ENCODE measurements around the gene FUCA2. TPM values are rescaled to one million over a fixed set of nuclear protein-coding genes. Genes with fewer than 3 reads are reported as not detected.

The FUCA2 gene
- total RNA-seq, 2 donors from 2014 or later = 10.4 to 14.0 TPM

DNA sequence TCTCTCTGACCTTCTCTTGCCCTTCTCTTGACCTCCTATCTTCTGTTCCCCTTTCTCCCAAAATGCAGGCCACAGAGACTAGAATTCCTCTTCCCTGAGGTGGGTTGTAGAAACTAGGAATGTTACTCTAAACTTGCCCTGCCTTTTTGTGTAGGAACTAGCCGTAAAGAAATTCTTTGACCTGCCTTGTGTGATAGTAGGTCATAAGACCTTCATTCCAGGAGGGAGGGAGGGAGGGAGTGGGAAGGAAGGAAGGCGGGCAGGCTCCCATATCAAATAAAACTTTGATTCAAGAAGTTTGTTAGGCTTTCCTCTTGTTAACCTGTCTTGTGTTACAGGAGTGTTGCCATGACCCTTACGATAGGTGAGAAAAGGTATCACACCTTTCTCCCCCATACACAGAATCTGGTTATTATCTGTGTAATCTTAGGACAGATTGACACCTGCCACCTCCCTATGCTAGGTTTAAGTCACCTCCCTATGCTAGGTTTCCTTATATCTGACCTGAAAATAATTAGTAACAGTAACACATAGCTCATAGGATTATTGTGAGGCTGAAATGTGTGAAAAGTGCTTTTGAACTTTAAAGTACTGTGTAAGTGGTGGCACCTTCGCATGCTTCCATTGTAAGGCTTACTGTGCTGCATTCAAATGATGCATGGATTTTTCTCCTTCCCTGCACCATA is 32.6 kb upstream of the FUCA2 start:
- Mint-ChIP-seq H3K4me1 (ENCODE audit: low read depth) (peaks cover 70% of the 10 kb centered on the region), H3K9me3 (no peaks in the 10 kb centered on the region), H3K4me3 (peak overlapping the region; percentile 18 to 47), H3K27ac (peak overlapping the region; percentile 35), H3K27me3 (ENCODE audit: low read depth) (no peaks in the 10 kb centered on the region), H3K36me3 (ENCODE audit: insufficient read depth in 2 of 2) (peaks cover 0 to 2% of the 10 kb centered on the region in 2 donors)
- no peak for DNase-seq
- no peak for ATAC-seq (replicated peaks in 1 of 2)

DNA sequence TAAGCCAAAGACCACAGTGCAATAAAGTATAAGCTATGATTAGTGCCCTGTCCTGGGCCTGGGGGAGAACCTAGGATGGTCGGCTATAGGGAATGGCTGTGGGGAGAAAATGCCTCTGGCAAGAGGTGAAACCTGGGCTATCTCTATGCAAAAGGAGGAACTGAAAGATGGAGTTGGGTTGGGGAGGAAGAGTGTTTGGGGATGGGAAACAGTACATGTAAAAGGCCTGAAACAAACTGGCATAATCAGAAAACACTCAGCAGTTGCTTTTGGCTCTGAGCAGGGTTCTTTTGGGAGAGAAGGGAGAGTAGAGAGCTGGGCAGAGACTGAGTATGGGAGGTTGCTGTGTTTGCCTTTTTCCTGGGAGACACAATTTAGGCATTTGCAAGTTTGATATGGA is 31.9 kb upstream of the FUCA2 start:
- Mint-ChIP-seq H3K27ac (peak overlapping the region; percentile 81), H3K9me3 (no peaks in the 10 kb centered on the region), H3K27me3 (ENCODE audit: low read depth) (no peaks in the 10 kb centered on the region), H3K4me1 (ENCODE audit: low read depth) (peaks cover 70% of the 10 kb centered on the region), H3K36me3 (ENCODE audit: insufficient read depth in 2 of 2) (peaks cover 0 to 2% of the 10 kb centered on the region in 2 donors), H3K4me3 (peak overlapping the region; percentile 15 to 31)
- ATAC-seq (replicated peaks in 1 of 2) (no peak), DNase-seq (no peak)

DNA sequence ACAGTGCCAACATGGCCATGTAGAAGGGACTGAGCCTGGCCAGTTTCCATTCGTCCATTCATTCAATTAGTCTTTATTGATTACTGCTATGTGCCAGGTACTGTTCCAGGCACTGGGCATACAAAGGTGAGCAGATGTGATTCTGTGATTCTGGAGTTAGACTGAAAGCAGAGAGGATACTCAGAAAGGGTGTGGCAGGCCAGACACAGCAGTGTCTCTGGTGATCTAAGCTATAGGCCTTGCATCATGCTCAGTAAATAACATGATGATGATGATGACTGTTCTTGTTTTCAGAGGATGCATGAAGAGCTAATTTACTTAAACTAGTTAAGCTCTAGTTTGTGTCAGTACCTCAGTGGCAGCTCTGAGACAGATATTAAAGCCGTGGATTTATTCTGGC is 31.4 kb upstream of the FUCA2 start:
- Mint-ChIP-seq H3K4me3 (peak overlapping the region; percentile 15 to 31), H3K36me3 (ENCODE audit: insufficient read depth in 2 of 2) (peaks cover 0 to 2% of the 10 kb centered on the region in 2 donors), H3K27ac (peak overlapping the region; percentile 81), H3K27me3 (ENCODE audit: low read depth) (no peaks in the 10 kb centered on the region), H3K9me3 (no peaks in the 10 kb centered on the region), H3K4me1 (ENCODE audit: low read depth) (peaks cover 74% of the 10 kb centered on the region)
- ATAC-seq (replicated peaks in 1 of 2) (peak; percentile 58 to 71), DNase-seq (no peak)

DNA sequence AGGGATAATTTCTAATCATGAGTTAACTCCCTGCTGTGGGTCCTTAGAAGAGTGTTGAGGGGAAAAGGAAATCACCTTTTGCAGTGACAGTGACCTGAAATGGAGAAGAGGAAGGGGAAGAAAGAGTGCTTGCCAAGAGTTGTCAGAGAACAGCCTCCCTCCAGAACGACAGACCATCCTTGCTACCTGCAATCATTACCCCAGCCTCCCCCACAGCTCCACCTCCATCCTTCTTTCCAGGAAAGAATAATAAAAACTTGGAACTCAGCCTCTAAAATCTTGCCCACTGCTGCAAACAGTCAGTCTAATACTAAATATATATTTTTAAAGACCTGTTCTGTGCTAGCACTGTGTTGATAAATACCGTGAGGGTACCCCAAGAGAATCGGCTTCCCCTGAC is 28.7 kb upstream of the FUCA2 start:
- H3K27me3 Mint-ChIP-seq (ENCODE audit: low read depth) = no peaks in the 10 kb centered on the region
- no peak for ATAC-seq (replicated peaks in 1 of 2)
- no peak overlapping the region for H3K27ac Mint-ChIP-seq
- H3K4me3 Mint-ChIP-seq = peak overlapping the region; percentile 23 to 70
- no peak for DNase-seq
- H3K9me3 Mint-ChIP-seq = no peaks in the 10 kb centered on the region
- H3K4me1 Mint-ChIP-seq (ENCODE audit: low read depth) = peaks cover 71% of the 10 kb centered on the region
- peaks cover 0 to 2% of the 10 kb centered on the region in 2 donors for H3K36me3 Mint-ChIP-seq (ENCODE audit: insufficient read depth in 2 of 2)

DNA sequence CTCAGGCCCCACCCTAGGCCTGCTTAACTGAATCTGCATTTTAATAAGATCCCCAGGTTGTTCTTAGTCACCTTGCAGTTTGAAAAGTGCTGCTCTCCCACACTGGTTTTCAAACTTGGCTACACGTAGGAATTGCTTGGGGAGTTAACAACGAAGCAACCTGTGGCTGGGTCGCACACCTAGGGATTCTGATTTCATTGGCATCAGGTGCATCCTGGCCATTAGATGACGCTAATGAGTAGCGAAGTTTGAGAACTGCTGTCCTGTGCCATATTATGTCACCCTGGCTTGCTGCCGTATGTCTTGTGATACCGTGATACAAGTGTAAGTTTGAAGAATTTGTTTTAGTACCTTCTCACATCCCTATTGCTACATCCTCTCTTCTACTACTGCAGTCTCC is 28.2 kb upstream of the FUCA2 start:
- Mint-ChIP-seq H3K9me3 (no peaks in the 10 kb centered on the region), H3K27me3 (ENCODE audit: low read depth) (no peaks in the 10 kb centered on the region), H3K4me1 (ENCODE audit: low read depth) (peaks cover 67% of the 10 kb centered on the region), H3K27ac (peak overlapping the region; percentile 61), H3K36me3 (ENCODE audit: insufficient read depth in 2 of 2) (peaks cover 0 to 2% of the 10 kb centered on the region in 2 donors), H3K4me3 (peak overlapping the region; percentile 70 to 82)
- ATAC-seq (replicated peaks in 1 of 2) = no peak
- no peak for DNase-seq

DNA sequence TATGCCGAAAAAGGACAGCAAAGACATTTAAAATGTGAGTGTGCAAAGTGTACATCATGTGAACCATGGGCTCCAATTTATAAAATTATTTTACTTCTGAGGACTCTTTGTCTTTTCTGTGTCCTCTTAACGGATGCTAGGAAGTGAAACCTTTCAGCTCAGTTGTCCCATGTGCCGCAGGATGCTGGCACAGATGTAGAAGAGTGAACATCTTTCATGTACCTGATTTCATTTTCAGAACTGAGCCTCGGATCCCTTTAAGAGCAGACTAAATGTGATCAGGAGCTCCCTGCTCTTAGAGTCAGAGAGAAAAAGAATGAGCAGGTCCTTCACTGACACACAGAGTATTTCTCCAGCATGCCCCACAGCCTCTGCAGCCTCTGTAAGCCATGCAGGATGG is 27.6 kb upstream of the FUCA2 start:
- H3K27ac Mint-ChIP-seq = peak overlapping the region; percentile 0
- H3K9me3 Mint-ChIP-seq = no peaks in the 10 kb centered on the region
- H3K4me3 Mint-ChIP-seq = peak overlapping the region; percentile 70 to 82
- ATAC-seq (replicated peaks in 1 of 2) (peak in 1 of 2 donors; percentile 10), DNase-seq (no peak)
- H3K36me3 Mint-ChIP-seq (ENCODE audit: insufficient read depth in 2 of 2) = peaks cover 0 to 2% of the 10 kb centered on the region in 2 donors
- H3K27me3 Mint-ChIP-seq (ENCODE audit: low read depth) = no peaks in the 10 kb centered on the region
- peaks cover 61% of the 10 kb centered on the region for H3K4me1 Mint-ChIP-seq (ENCODE audit: low read depth)

DNA sequence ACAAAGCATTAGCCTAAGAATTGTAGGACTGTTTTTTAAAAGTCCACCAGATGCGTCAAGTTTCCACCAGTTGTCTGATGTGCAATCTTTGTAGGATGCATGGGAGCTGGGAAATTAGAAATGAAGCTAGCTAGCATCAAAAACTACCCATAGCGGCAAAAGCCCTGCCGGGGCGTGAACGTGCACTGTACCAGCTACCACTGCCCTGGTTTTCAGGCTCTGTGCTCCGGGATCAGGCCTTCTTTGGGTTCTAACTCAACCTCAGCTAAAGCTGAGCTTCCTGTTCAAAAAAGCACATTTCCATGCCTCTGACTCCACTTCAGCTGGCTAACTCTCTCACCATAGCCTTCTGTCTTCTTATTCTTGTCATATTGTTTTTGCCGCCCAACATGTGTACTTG is 26.9 kb upstream of the FUCA2 start:
- peak overlapping the region; percentile 70 to 82 for H3K4me3 Mint-ChIP-seq
- no peak for ATAC-seq (replicated peaks in 1 of 2)
- H3K9me3 Mint-ChIP-seq = no peaks in the 10 kb centered on the region
- H3K36me3 Mint-ChIP-seq (ENCODE audit: insufficient read depth in 2 of 2) = peaks cover 0 to 2% of the 10 kb centered on the region in 2 donors
- peak in 1 of 2 donors; percentile 15 for DNase-seq
- peak overlapping the region; percentile 72 for H3K27ac Mint-ChIP-seq
- peaks cover 57% of the 10 kb centered on the region for H3K4me1 Mint-ChIP-seq (ENCODE audit: low read depth)
- H3K27me3 Mint-ChIP-seq (ENCODE audit: low read depth) = no peaks in the 10 kb centered on the region

DNA sequence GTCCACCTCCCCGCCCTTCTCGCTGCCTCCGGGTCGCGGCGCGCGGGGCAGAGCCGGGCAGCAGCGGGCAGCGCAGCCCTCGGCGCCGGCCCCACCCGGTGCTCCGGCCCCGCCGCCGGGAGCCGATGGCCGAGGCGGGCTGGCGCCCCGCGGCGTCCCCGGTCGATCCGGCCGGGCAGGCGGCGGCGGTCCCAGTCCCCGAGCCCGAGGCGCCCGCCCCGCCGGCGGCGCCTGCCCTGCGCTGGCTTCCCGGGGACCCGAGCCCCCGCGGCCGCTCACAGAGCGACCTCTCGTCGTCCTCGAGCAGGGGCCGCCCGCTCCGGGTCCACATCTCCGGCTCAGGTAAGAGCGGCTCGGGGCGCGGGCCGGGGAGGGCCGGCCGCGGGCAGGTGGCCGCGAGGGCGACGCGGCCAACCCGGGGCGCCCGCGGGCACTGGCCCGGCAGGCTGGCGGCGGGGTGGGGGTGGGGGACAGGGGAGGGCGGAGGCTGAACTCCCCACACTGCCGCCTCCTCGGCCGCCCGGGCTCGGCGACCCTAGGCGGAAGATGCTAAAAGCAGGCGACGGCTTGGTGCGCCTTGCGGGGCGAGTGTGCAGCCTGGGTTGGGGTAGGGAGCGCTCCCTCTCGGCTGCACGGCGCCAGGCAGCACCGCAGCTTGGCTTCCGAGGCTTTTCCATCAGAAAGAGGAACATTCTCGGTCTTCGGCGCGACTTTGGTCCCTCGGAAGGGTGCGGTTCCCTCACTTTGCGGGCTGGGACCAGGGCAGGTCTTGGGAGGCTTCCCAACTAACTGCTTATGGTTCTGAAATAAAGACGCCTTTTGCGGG is 25.6 kb upstream of the FUCA2 start:
- DNase-seq = peak; percentile 72 to 75
- no peaks in the 10 kb centered on the region for H3K27me3 Mint-ChIP-seq (ENCODE audit: low read depth)
- peak overlapping the region; percentile 74 to 82 for H3K4me3 Mint-ChIP-seq

DNA sequence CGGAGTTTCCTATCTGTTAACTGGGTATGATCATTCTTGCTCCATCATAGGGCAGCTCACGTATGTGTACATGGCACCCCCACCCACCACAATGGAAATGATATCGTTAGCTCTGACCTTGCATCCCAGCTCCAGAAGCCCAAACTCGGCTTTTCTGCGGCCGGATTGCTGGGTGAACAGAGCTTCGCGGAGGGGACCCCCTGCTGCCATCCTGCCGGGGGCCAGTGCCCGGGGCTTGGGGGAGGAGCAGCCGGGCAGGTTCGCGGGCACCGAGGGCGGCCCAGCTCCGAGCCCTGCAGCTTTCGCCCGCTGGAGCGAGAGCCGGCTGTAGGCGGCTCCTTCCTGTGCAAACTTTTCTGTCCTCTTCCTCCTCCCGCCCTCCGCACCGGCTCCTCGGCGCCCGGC is 24.9 kb upstream of the FUCA2 start:
- ATAC-seq (replicated peaks in 1 of 2) (peak; percentile 73 to 80), DNase-seq (peak; percentile 70 to 71)
- Mint-ChIP-seq H3K4me3 (peak overlapping the region; percentile 73 to 74), H3K27ac (no peak overlapping the region), H3K27me3 (ENCODE audit: low read depth) (no peaks in the 10 kb centered on the region), H3K9me3 (no peaks in the 10 kb centered on the region), H3K4me1 (ENCODE audit: low read depth) (peaks cover 37% of the 10 kb centered on the region), H3K36me3 (ENCODE audit: insufficient read depth in 2 of 2) (no peaks in the 10 kb centered on the region)

More for the DNA sequence above, 25.6 kb upstream of the FUCA2 start:
- ATAC-seq (replicated peaks in 1 of 2) = peak; percentile 75 to 78
- no peaks in the 10 kb centered on the region for H3K9me3 Mint-ChIP-seq
- H3K36me3 Mint-ChIP-seq (ENCODE audit: insufficient read depth in 2 of 2) = no peaks in the 10 kb centered on the region
- peak overlapping the region; percentile 72 for H3K27ac Mint-ChIP-seq
- H3K4me1 Mint-ChIP-seq (ENCODE audit: low read depth) = peaks cover 44% of the 10 kb centered on the region

DNA sequence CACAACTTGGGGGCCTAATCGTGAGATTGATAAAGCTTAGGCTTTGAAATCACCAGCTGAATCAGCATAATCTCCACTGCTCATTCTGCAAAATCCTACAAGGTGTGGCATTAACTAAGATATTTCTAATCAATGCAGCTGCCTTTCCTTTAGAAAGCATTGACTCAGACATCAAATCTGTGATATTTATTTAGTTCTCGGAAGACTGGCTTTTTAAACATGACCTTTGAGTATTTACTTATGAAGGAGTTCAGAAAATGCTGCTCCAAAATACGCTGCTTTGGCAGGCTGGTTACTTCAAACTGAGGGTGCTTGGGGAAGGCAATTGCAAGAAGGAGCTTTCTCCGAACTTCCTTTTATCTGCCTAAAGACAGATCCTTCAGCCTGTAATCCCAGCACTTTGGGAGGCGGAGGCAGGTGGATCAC is 23.7 kb upstream of the FUCA2 start:
- Mint-ChIP-seq H3K27ac (no peak overlapping the region), H3K4me3 (no peak overlapping the region), H3K36me3 (ENCODE audit: insufficient read depth in 2 of 2) (no peaks in the 10 kb centered on the region), H3K27me3 (ENCODE audit: low read depth) (no peaks in the 10 kb centered on the region), H3K4me1 (ENCODE audit: low read depth) (peaks cover 35% of the 10 kb centered on the region), H3K9me3 (no peaks in the 10 kb centered on the region)
- no peak for ATAC-seq (replicated peaks in 1 of 2)
- DNase-seq = no peak

DNA sequence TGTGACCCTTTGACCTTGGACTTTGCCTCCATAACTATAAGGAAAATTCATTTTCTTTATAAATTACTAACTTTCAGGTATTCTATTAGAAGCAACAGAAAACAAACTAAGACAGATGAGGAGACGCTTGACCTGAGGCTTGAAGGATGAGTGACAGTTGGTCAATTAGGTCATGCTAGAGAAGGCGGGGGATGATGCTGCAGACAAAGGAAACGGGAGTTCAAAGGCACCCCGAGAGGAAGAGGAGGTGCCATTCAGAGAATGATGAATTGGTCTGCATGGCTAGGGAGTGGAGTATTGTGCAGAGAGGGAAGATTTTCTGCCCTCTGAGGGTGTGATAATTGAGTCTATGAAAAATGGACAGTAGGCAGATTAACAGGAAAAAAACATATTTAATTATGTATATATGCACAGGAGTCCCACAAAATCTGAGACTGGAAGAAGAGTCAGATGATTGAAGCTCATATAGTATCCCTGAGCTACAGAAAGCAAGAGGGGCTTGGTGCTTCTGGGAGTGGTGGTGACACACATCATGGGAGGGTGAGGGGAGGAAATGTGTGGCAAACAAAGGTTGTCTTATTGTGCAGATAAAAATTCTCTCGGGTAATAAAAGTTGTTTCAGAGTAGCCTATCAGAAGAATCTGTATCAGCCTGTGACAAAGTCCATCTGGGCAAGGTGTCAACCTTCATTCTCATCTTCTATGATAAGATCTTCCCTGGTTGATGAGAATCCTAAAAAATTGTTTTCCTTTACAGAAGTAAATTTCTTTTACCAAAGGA is 20.4 kb upstream of the FUCA2 start:
- H3K4me3 Mint-ChIP-seq = no peak overlapping the region
- H3K27ac Mint-ChIP-seq = no peak overlapping the region
- DNase-seq = no peak
- H3K36me3 Mint-ChIP-seq (ENCODE audit: insufficient read depth in 2 of 2) = no peaks in the 10 kb centered on the region
- no peaks in the 10 kb centered on the region for H3K9me3 Mint-ChIP-seq
- ATAC-seq (replicated peaks in 1 of 2) = peak in 1 of 2 donors; percentile 31
- H3K27me3 Mint-ChIP-seq (ENCODE audit: low read depth) = no peaks in the 10 kb centered on the region
- H3K4me1 Mint-ChIP-seq (ENCODE audit: low read depth) = peaks cover 20% of the 10 kb centered on the region

DNA sequence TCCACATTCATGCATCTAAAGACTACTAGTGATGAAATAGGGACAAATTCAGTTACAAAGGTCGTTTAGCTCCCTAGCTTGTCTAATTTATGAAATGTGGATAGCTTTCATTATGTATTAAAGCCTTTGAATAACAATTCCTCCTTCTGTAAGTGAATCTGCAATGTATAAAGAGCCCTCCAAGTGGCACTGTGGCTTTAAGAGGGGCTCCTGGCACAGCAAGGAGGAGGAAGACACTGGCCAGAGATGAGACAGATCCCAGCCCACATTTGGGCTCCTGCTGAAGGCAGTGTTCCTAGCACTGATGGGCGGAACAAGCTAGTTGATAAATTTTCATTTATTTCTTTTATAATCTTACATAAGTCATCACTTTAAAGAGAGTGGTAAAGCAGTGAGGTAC is 17.6 kb upstream of the FUCA2 start:
- Mint-ChIP-seq H3K4me1 (ENCODE audit: low read depth) (peaks cover 14% of the 10 kb centered on the region), H3K4me3 (no peak overlapping the region), H3K27me3 (ENCODE audit: low read depth) (no peaks in the 10 kb centered on the region), H3K9me3 (no peaks in the 10 kb centered on the region), H3K36me3 (ENCODE audit: insufficient read depth in 2 of 2) (no peaks in the 10 kb centered on the region), H3K27ac (peak overlapping the region; percentile 97)
- ATAC-seq (replicated peaks in 1 of 2) = peak in 1 of 2 donors; percentile 39
- no peak for DNase-seq

All from activated T-cell treated with anti-CD3 and anti-CD28 coated beads, Interleukin-2, amount 50 U/mL, for 72 hours (primary cell).